ENCODE data around the gene HDAC10. TPM values are rescaled to one million over a fixed set of nuclear protein-coding genes. Genes with fewer than 3 reads are reported as not detected.

The HDAC10 gene
- total and polyA plus RNA-seq, 10 of the 15 experiments (the other 5 are each of a cell fraction or from before 2014, with no cell fraction given) = 0.26 to 48.6 (median 5.0) TPM

GRCh38 chr22:50248196-50249081, 2.6 kb downstream of the HDAC10 start:
- H3K4me3 ChIP-seq = no peak overlapping the region
- ATAC-seq (no peak), FAIRE-seq (no peak), DNase-seq (ENCODE audit: low read depth, low spot score) (no peak)
- H3K27me3 ChIP-seq (replicated peaks in 1 of 2; ENCODE audit: control insufficient read depth in 2 of 2, insufficient read depth in 2 of 2, low read length in 1 of 2) = no peaks in the 10 kb centered on the region
- WGBS (ENCODE audit: insufficient coverage, insufficient replicate concordance, low lambda C conversion rate, missing lambda C conversion rate) = 86% methylated on average over 27 of the region's 29 CpGs
- ChIA-PET RAD21 (ENCODE audit: unreplicated experiment) (no interaction called here), SMC1A (ENCODE audit: uncharacterized antibody, unreplicated experiment) (no interaction called here), CTCF (no interaction called here), POLR2A (no interaction called here)
- peaks cover 6 to 14% of the 10 kb centered on the region in 2 experiments; a peak in 3 of 4 replicates for H3K36me3 ChIP-seq (ENCODE audit: control insufficient read depth in 2 of 2, insufficient read depth in 2 of 2, low read length in 1 of 2)
- TF ChIP-seq CHD1 (IDR thresholded peaks at IDR 0.05; ENCODE audit: low read depth, low read length) (no peak), SP1 (IDR thresholded peaks at IDR 0.05; ENCODE audit: low read depth, low read length) (no peak), HDAC6 (IDR thresholded peaks at IDR 0.05; ENCODE audit: unreplicated experiment) (no peak), HSF1 (IDR thresholded peaks at IDR 0.05; ENCODE audit: low read depth, low read length) (no peak), MXI1 (IDR thresholded peaks at IDR 0.05; ENCODE audit: low read depth, low read length) (no peak), MEF2B (IDR thresholded peaks at IDR 0.05; ENCODE audit: partially characterized antibody, poor library complexity, severe bottlenecking) (no peak), ZNF217 (IDR thresholded peaks at IDR 0.05) (no peak)
- H3K9me3 ChIP-seq (replicated peaks; ENCODE audit: control insufficient read depth, insufficient read depth, low read length) = no peaks in the 10 kb centered on the region
- H3K4me1 ChIP-seq (ENCODE audit: control insufficient read depth, insufficient read depth, low read length) = peaks cover 32% of the 10 kb centered on the region
- intact Hi-C loops (cut with micrococcal nuclease; ENCODE audit: unreplicated experiment) (loop anchor here (10.0 kb wide), 1 partner anchor 226 kb away; the partner anchor contains the start of gene SBF1), in situ Hi-C loops (cut with MboI) (no loop called here)
- no peak overlapping the region for H2AFZ ChIP-seq (ENCODE audit: control insufficient read depth, low read depth, low read length)
- H3K4me2 ChIP-seq (ENCODE audit: control insufficient read depth, insufficient read depth) = peak overlapping the region; percentile 33; the same call in 1 of the 2 replicates
- no peak overlapping the region for H3K9ac ChIP-seq (ENCODE audit: control insufficient read depth, insufficient read depth, low read length)
- no peaks in the 10 kb centered on the region; the same call in none of the 2 replicates for H4K20me1 ChIP-seq (ENCODE audit: control insufficient read depth, insufficient read depth)
- peaks cover 38% of the 10 kb centered on the region for H3K79me2 ChIP-seq (ENCODE audit: control insufficient read depth, insufficient read depth, low read length)
- H3K27ac ChIP-seq (ENCODE audit: control insufficient read depth, insufficient read depth) = no peak overlapping the region
- BruUV-seq (replicated peaks) = no TSS peak

Measured in GM12878 (cell line).